ENCODE measurements around the gene IRF3. TPM values are rescaled to one million over a fixed set of nuclear protein-coding genes. Genes with fewer than 3 reads are reported as not detected.

Gene IRF3
- total RNA-seq, 1 donor from 2014 or later: 88.9 TPM

GRCh38 chr19:49665036-49665350, 664 bp downstream of the IRF3 start:
- H3K4me1 Mint-ChIP-seq (ENCODE audit: unreplicated experiment): peaks cover 27% of the 10 kb centered on the region
- H3K4me3 Mint-ChIP-seq (ENCODE audit: unreplicated experiment): peak overlapping the region; percentile 92
- no peaks in the 10 kb centered on the region for H3K9me3 Mint-ChIP-seq (ENCODE audit: unreplicated experiment)
- DNase-seq (ENCODE audit: extremely low spot score, unreplicated experiment): no peak
- TF ChIP-seq CTCF (IDR thresholded peaks at IDR 0.05): no peak
- H3K36me3 Mint-ChIP-seq (ENCODE audit: unreplicated experiment): peaks cover 3% of the 10 kb centered on the region
- peak overlapping the region; percentile 94 for H3K27ac Mint-ChIP-seq (ENCODE audit: unreplicated experiment)
- H3K27me3 Mint-ChIP-seq (ENCODE audit: unreplicated experiment): no peaks in the 10 kb centered on the region

- Mint-ChIP-seq H3K4me3 (ENCODE audit: unreplicated experiment) (peak overlapping the region; percentile 92), H3K27ac (ENCODE audit: unreplicated experiment) (peak overlapping the region; percentile 94), H3K4me1 (ENCODE audit: unreplicated experiment) (peaks cover 27% of the 10 kb centered on the region), H3K27me3 (ENCODE audit: unreplicated experiment) (no peaks in the 10 kb centered on the region), H3K36me3 (ENCODE audit: unreplicated experiment) (peaks cover 3% of the 10 kb centered on the region), H3K9me3 (ENCODE audit: unreplicated experiment) (no peaks in the 10 kb centered on the region)
- peak; percentile 93 for DNase-seq (ENCODE audit: extremely low spot score, unreplicated experiment)
- no peak for TF ChIP-seq CTCF (IDR thresholded peaks at IDR 0.05)
Observed at GRCh38 chr19:49664171-49665035, 1.3 kb downstream of the IRF3 start.

- H3K27me3 Mint-ChIP-seq (ENCODE audit: unreplicated experiment): no peaks in the 10 kb centered on the region
- peaks cover 27% of the 10 kb centered on the region for H3K4me1 Mint-ChIP-seq (ENCODE audit: unreplicated experiment)
- no peak for DNase-seq (ENCODE audit: extremely low spot score, unreplicated experiment)
- no peaks in the 10 kb centered on the region for H3K9me3 Mint-ChIP-seq (ENCODE audit: unreplicated experiment)
- H3K27ac Mint-ChIP-seq (ENCODE audit: unreplicated experiment): peak overlapping the region; percentile 94
- H3K4me3 Mint-ChIP-seq (ENCODE audit: unreplicated experiment): no peak overlapping the region
- TF ChIP-seq CTCF (IDR thresholded peaks at IDR 0.05): no peak
- H3K36me3 Mint-ChIP-seq (ENCODE audit: unreplicated experiment): peaks cover 6% of the 10 kb centered on the region
Observed at GRCh38 chr19:49663224-49663623, 2.4 kb downstream of the IRF3 start.

- H3K4me3 Mint-ChIP-seq (ENCODE audit: unreplicated experiment): peak overlapping the region; percentile 29
- peaks cover 12% of the 10 kb centered on the region for H3K36me3 Mint-ChIP-seq (ENCODE audit: unreplicated experiment)
- H3K27ac Mint-ChIP-seq (ENCODE audit: unreplicated experiment): no peak overlapping the region
- no peak for DNase-seq (ENCODE audit: extremely low spot score, unreplicated experiment)
- H3K9me3 Mint-ChIP-seq (ENCODE audit: unreplicated experiment): no peaks in the 10 kb centered on the region
- no peak for TF ChIP-seq CTCF (IDR thresholded peaks at IDR 0.05)
- peaks cover 22% of the 10 kb centered on the region for H3K4me1 Mint-ChIP-seq (ENCODE audit: unreplicated experiment)
- no peaks in the 10 kb centered on the region for H3K27me3 Mint-ChIP-seq (ENCODE audit: unreplicated experiment)
Observed at GRCh38 chr19:49662011-49662410, 3.6 kb downstream of the IRF3 start.

GRCh38 chr19:49660338-49660961, 5.2 kb downstream of the IRF3 start:
- Mint-ChIP-seq H3K9me3 (ENCODE audit: unreplicated experiment) (no peaks in the 10 kb centered on the region), H3K4me3 (ENCODE audit: unreplicated experiment) (no peak overlapping the region)

More at GRCh38 chr19:49660338-49660961, 5.2 kb downstream of the IRF3 start:
- no peak for DNase-seq (ENCODE audit: extremely low spot score, unreplicated experiment)
- peaks cover 11% of the 10 kb centered on the region for H3K4me1 Mint-ChIP-seq (ENCODE audit: unreplicated experiment)
- peaks cover 18% of the 10 kb centered on the region for H3K36me3 Mint-ChIP-seq (ENCODE audit: unreplicated experiment)
- no peaks in the 10 kb centered on the region for H3K27me3 Mint-ChIP-seq (ENCODE audit: unreplicated experiment)
- no peak for TF ChIP-seq CTCF (IDR thresholded peaks at IDR 0.05)
- H3K27ac Mint-ChIP-seq (ENCODE audit: unreplicated experiment): no peak overlapping the region

Data from osteocyte (in vitro differentiated cells).